OCI-LY3 (cell line): ENCODE results near the gene FKBP14.

Experiments
- H2AFZ ChIP-seq: fragments of 200-600, 300-600 bp; shearing (Covaris generic); 2 replicates; pipeline ENCODE4 v1.6.0; 2014; ENCODE audit warnings: antibody characterized with exemption, low read depth, low read length
- H3K27ac ChIP-seq: fragments of 200-600, 300-600 bp; sonication (generic); 2 replicates; pipeline ENCODE4 v1.5.1; 2014; ENCODE audit warnings: mild to moderate bottlenecking, low read length, moderate library complexity, mixed read lengths
- H3K27me3 ChIP-seq: fragments of 200-600, 300-600 bp; sonication (generic); 2 replicates; pipeline ENCODE4 v1.6.1; 2014; ENCODE audit warnings: low read depth, low read length, mixed read lengths
- H3K36me3 ChIP-seq: fragments of 200-600, 300-600 bp; sonication (generic); replicated peaks from 2 replicates; pipeline ENCODE3; 2014; ENCODE audit warnings: low read depth, low read length, mixed read lengths
- H3K4me1 ChIP-seq: fragments of 300-600, 200-600 bp; sonication (generic); 2 replicates; pipeline ENCODE4 v1.6.1; 2014; ENCODE audit warnings: low read length, mixed read lengths
- H3K4me2 ChIP-seq: fragments of 200-600, 300-600 bp; sonication (generic); 2 replicates; pipeline ENCODE4 v1.6.1; 2014; ENCODE audit warnings: low read length, mixed read lengths
- H3K4me3 ChIP-seq: fragments of 300-600, 200-600 bp; sonication (generic); 2 replicates; pipeline ENCODE4 v1.5.1; 2014; ENCODE audit warnings: antibody characterized with exemption, mild to moderate bottlenecking, low read length, moderate library complexity
- H3K79me2 ChIP-seq: fragments of 300-600, 200-600 bp; shearing (Covaris generic); 2 replicates; pipeline ENCODE4 v1.6.1; 2014; ENCODE audit warnings: mild to moderate bottlenecking, low read length, mixed read lengths
- H3K9ac ChIP-seq: fragments of 300-600, 200-600 bp; shearing (Covaris generic); 2 replicates; pipeline ENCODE4 v1.6.0; 2014; ENCODE audit warnings: mild to moderate bottlenecking, low read length, moderate library complexity
- H3K9me3 ChIP-seq: fragments of 200-600, 300-600 bp; shearing (Covaris generic); 2 replicates; pipeline ENCODE4 v1.6.1; 2014; ENCODE audit warnings: low read length, mixed read lengths; ENCODE audit not compliant: insufficient read depth
- H4K20me1 ChIP-seq: fragments of 200-600, 300-600 bp; sonication (generic); 2 replicates; pipeline ENCODE4 v1.6.1; 2016; ENCODE audit warnings: low read length, mixed read lengths; ENCODE audit not compliant: insufficient read depth
- CTCF ChIP-seq: fragments of 200-600, 300-600 bp; sonication (generic); IDR thresholded peaks from 2 replicates; pipeline ENCODE4 v1.5.1; 2014; ENCODE audit warnings: antibody characterized with exemption, low read length, low read depth
- EZH2phosphoT487 ChIP-seq: fragments of 200-600 bp; shearing (Covaris generic); IDR thresholded peaks from 2 replicates; pipeline ENCODE4 v1.6.1; 2018; ENCODE audit warnings: antibody characterized with exemption, mixed run types, low read depth

FKBP14 gene

GRCh38 chr7:30019387-30019786, 7.1 kb downstream of the FKBP14 start:
- Histone ChIP-seq H3K9me3 (no peaks in the 10 kb centered on the region), H3K36me3 (peaks cover 17% of the 10 kb centered on the region), H3K79me2 (peaks cover 19% of the 10 kb centered on the region), H3K9ac (no peak overlapping the region), H2AFZ (no peak overlapping the region), H3K4me2 (no peak overlapping the region), H3K27me3 (no peaks in the 10 kb centered on the region), H4K20me1 (0 out of 2 replicates have a peak, but pooled peaks cover 9% of the 10 kb centered on the region), H3K27ac (no peak overlapping the region), H3K4me3 (no peak overlapping the region), H3K4me1 (0 out of 2 replicates have a peak, but pooled peaks cover 3% of the 10 kb centered on the region)
- TF ChIP-seq CTCF, result 0 out of 2 replicates have a peak, but pooled peaks have one; percentile 7
- no peak for TF ChIP-seq EZH2phosphoT487

GRCh38 chr7:30018451-30018850, 8.1 kb downstream of the FKBP14 start:
- H4K20me1 ChIP-seq, result 0 out of 2 replicates have a peak, but pooled peaks cover 3% of the 10 kb centered on the region
- no peak overlapping the region for H3K4me2 ChIP-seq
- H3K27me3 ChIP-seq, result no peaks in the 10 kb centered on the region
- TF ChIP-seq CTCF (no peak), EZH2phosphoT487 (no peak)
- peaks cover 10% of the 10 kb centered on the region for H3K79me2 ChIP-seq
- H3K36me3 ChIP-seq, result peaks cover 16% of the 10 kb centered on the region
- no peaks in the 10 kb centered on the region for H3K4me1 ChIP-seq
- no peak overlapping the region for H2AFZ ChIP-seq
- H3K9ac ChIP-seq, result no peak overlapping the region
- H3K4me3 ChIP-seq, result no peak overlapping the region
- H3K27ac ChIP-seq, result no peak overlapping the region
- no peaks in the 10 kb centered on the region for H3K9me3 ChIP-seq

- H3K79me2 ChIP-seq, result no peaks in the 10 kb centered on the region
- TF ChIP-seq CTCF, result no peak
- TF ChIP-seq EZH2phosphoT487, result no peak
- H3K4me3 ChIP-seq, result no peak overlapping the region
- no peaks in the 10 kb centered on the region for H3K4me1 ChIP-seq
- no peak overlapping the region for H2AFZ ChIP-seq
- no peak overlapping the region for H3K27ac ChIP-seq
- H3K9ac ChIP-seq, result no peak overlapping the region
- no peaks in the 10 kb centered on the region for H3K9me3 ChIP-seq
- no peaks in the 10 kb centered on the region for H4K20me1 ChIP-seq
- H3K27me3 ChIP-seq, result no peaks in the 10 kb centered on the region
- no peak overlapping the region for H3K4me2 ChIP-seq
- peaks cover 2% of the 10 kb centered on the region for H3K36me3 ChIP-seq
Measured at GRCh38 chr7:30012757-30013156, 13.7 kb downstream of the FKBP14 start.

GRCh38 chr7:30010021-30010420, 16.5 kb downstream of the FKBP14 start:
- no peak for TF ChIP-seq EZH2phosphoT487
- no peak for TF ChIP-seq CTCF
- H3K36me3 ChIP-seq, result peaks cover 2% of the 10 kb centered on the region
- H3K27me3 ChIP-seq, result no peaks in the 10 kb centered on the region

More at GRCh38 chr7:30010021-30010420, 16.5 kb downstream of the FKBP14 start:
- no peaks in the 10 kb centered on the region for H3K79me2 ChIP-seq
- no peak overlapping the region for H3K4me2 ChIP-seq
- H3K4me3 ChIP-seq, result no peak overlapping the region
- no peak overlapping the region for H3K27ac ChIP-seq
- H3K9me3 ChIP-seq, result no peaks in the 10 kb centered on the region
- H3K9ac ChIP-seq, result no peak overlapping the region
- no peaks in the 10 kb centered on the region for H4K20me1 ChIP-seq
- H3K4me1 ChIP-seq, result no peaks in the 10 kb centered on the region
- H2AFZ ChIP-seq, result no peak overlapping the region
